ENCODE results near the gene PTCHD1.

DNA sequence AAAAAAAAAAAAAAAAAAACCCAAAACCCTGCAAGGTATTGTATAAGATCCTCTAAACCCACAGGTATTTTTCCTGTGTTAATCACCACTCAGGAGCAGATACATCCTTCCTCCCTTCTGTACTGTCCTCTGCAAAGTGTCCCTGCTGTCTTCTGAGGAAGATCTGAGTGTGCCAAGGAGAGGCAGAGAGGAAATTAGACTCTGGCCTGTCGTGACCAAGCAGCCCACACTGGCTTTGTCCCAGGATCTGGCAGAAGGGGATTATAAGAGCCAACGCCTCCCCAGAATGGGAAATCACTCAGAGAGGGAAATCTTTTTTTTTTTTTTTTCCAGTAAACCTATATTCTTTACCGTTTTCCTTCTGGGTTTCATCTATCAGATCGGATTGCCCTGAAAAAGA, 39.6 kb downstream of the PTCHD1 start:
- TF ChIP-seq, protein P1, sequence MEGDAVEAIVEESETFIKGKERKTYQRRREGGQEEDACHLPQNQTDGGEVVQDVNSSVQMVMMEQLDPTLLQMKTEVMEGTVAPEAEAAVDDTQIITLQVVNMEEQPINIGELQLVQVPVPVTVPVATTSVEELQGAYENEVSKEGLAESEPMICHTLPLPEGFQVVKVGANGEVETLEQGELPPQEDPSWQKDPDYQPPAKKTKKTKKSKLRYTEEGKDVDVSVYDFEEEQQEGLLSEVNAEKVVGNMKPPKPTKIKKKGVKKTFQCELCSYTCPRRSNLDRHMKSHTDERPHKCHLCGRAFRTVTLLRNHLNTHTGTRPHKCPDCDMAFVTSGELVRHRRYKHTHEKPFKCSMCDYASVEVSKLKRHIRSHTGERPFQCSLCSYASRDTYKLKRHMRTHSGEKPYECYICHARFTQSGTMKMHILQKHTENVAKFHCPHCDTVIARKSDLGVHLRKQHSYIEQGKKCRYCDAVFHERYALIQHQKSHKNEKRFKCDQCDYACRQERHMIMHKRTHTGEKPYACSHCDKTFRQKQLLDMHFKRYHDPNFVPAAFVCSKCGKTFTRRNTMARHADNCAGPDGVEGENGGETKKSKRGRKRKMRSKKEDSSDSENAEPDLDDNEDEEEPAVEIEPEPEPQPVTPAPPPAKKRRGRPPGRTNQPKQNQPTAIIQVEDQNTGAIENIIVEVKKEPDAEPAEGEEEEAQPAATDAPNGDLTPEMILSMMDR (IDR thresholded peaks at IDR 0.05; ENCODE audit: insufficient read depth, low read length, poor library complexity, severe bottlenecking): no peak
- TF ChIP-seq EZH2phosphoT487 (conservative IDR thresholded peaks at IDR 0.05; ENCODE audit: low read length): no peak
